Measurements from ENCODE around the gene KRTAP5-6.

Gene KRTAP5-6

GRCh38 chr11:1693327-1694063 lies 3.5 kb upstream of the KRTAP5-6 start:
- no peak overlapping the region for H2BK15ac ChIP-seq (ENCODE audit: low read depth, poor library complexity, severe bottlenecking)
- no peaks in the 10 kb centered on the region for H3K36me3 ChIP-seq (ENCODE audit: control insufficient read depth in 1 of 2, insufficient read depth in 2 of 2, low read depth in 1 of 2, low read length in 2 of 2)
- no peaks in the 10 kb centered on the region for H3K79me1 ChIP-seq (replicated peaks; ENCODE audit: low read length, poor library complexity, severe bottlenecking)
- peak overlapping the region; percentile 41 to 66 for H2BK12ac ChIP-seq (ENCODE audit: low read length in 2 of 2)
- peak overlapping the region; percentile 3 for H2AK5ac ChIP-seq (ENCODE audit: low read length, severe bottlenecking)
- peak overlapping the region; percentile 90 for H4K8ac ChIP-seq (ENCODE audit: low read length)
- peak; percentile 65 for DNase-seq
- H3K4me1 ChIP-seq (ENCODE audit: control insufficient read depth, insufficient read depth, low read depth, low read length): peaks cover 12% of the 10 kb centered on the region
- no peaks in the 10 kb centered on the region for H3K9me3 ChIP-seq (ENCODE audit: control insufficient read depth, low read length)
- H3K23ac ChIP-seq (ENCODE audit: low read length in 2 of 2): no peak overlapping the region
- peak overlapping the region; percentile 66 for H3K9ac ChIP-seq (ENCODE audit: low read length)
- peak overlapping the region; percentile 47 for H3K4me2 ChIP-seq (ENCODE audit: low read length, poor library complexity, severe bottlenecking)
- peak overlapping the region; percentile 49 to 59 for H3K18ac ChIP-seq (ENCODE audit: low read depth in 1 of 2, low read length in 2 of 2)
- peak overlapping the region; percentile 42 to 92 for H3K4ac ChIP-seq (ENCODE audit: low read depth in 1 of 2, low read length in 2 of 2)
- peak overlapping the region; percentile 29 for H2BK120ac ChIP-seq (ENCODE audit: low read depth, low read length)
- peaks cover 50 to 77% of the 10 kb centered on the region in 2 experiments for H3K27me3 ChIP-seq (ENCODE audit: control insufficient read depth in 1 of 2, insufficient read depth in 1 of 2, low read length in 2 of 2)
- H3K14ac ChIP-seq (ENCODE audit: low read length in 2 of 2): peak overlapping the region in 1 of 2 experiments; percentile 92
- WGBS: 25% methylated on average over 30 of the region's 37 CpGs
- H4K91ac ChIP-seq (ENCODE audit: low read length): peak overlapping the region; percentile 99
- H2AFZ ChIP-seq (ENCODE audit: low read depth, low read length): peak overlapping the region; percentile 79
- H3K27ac ChIP-seq (ENCODE audit: low read length, poor library complexity, severe bottlenecking): no peak overlapping the region
- H3K4me3 ChIP-seq (ENCODE audit: insufficient read depth in 1 of 2, low read depth in 1 of 2, low read length in 2 of 2): peak overlapping the region in 1 of 2 experiments; percentile 57
- H2BK5ac ChIP-seq (ENCODE audit: low read depth, low read length, poor library complexity, severe bottlenecking): no peak overlapping the region

- Histone ChIP-seq H3K4me3 (ENCODE audit: insufficient read depth in 1 of 2, low read depth in 1 of 2, low read length in 2 of 2) (no peak overlapping the region), H3K4me1 (ENCODE audit: control insufficient read depth, insufficient read depth, low read depth, low read length) (peaks cover 12% of the 10 kb centered on the region), H3K9ac (ENCODE audit: low read length) (no peak overlapping the region), H4K8ac (ENCODE audit: low read length) (peak overlapping the region; percentile 90), H2AFZ (ENCODE audit: low read depth, low read length) (no peak overlapping the region), H2AK5ac (ENCODE audit: low read length, severe bottlenecking) (no peak overlapping the region), H3K4ac (ENCODE audit: low read depth in 1 of 2, low read length in 2 of 2) (peak overlapping the region; percentile 89 to 92), H3K27me3 (ENCODE audit: control insufficient read depth in 1 of 2, insufficient read depth in 1 of 2, low read length in 2 of 2) (peaks cover 48 to 76% of the 10 kb centered on the region in 2 experiments), H3K14ac (ENCODE audit: low read length in 2 of 2) (no peak overlapping the region), H4K91ac (ENCODE audit: low read length) (peak overlapping the region; percentile 99), H2BK120ac (ENCODE audit: low read depth, low read length) (no peak overlapping the region), H2BK12ac (ENCODE audit: low read length in 2 of 2) (peak overlapping the region; percentile 68 to 72), H3K36me3 (ENCODE audit: control insufficient read depth in 1 of 2, insufficient read depth in 2 of 2, low read depth in 1 of 2, low read length in 2 of 2) (no peaks in the 10 kb centered on the region), H3K9me3 (ENCODE audit: control insufficient read depth, low read length) (no peaks in the 10 kb centered on the region), H2BK15ac (ENCODE audit: low read depth, poor library complexity, severe bottlenecking) (peak overlapping the region; percentile 33), H3K18ac (ENCODE audit: low read depth in 1 of 2, low read length in 2 of 2) (peak overlapping the region; percentile 49 to 77), H3K23ac (ENCODE audit: low read length in 2 of 2) (no peak overlapping the region), H2BK5ac (ENCODE audit: low read depth, low read length, poor library complexity, severe bottlenecking) (no peak overlapping the region), H3K27ac (ENCODE audit: low read length, poor library complexity, severe bottlenecking) (no peak overlapping the region), H3K4me2 (ENCODE audit: low read length, poor library complexity, severe bottlenecking) (peak overlapping the region; percentile 44), H3K79me1 (replicated peaks; ENCODE audit: low read length, poor library complexity, severe bottlenecking) (no peaks in the 10 kb centered on the region)
- peak; percentile 67 for DNase-seq
- WGBS: 45% methylated on average over 45 of the region's 45 CpGs
These were observed 2.7 kb upstream of the KRTAP5-6 start for GRCh38 chr11:1694064-1694845.

GRCh38 chr11:1694846-1695547 lies 2.0 kb upstream of the KRTAP5-6 start:
- Histone ChIP-seq H3K4me2 (ENCODE audit: low read length, poor library complexity, severe bottlenecking) (no peak overlapping the region), H3K27ac (ENCODE audit: low read length, poor library complexity, severe bottlenecking) (no peak overlapping the region), H2AFZ (ENCODE audit: low read depth, low read length) (no peak overlapping the region), H3K79me1 (replicated peaks; ENCODE audit: low read length, poor library complexity, severe bottlenecking) (no peaks in the 10 kb centered on the region), H3K23ac (ENCODE audit: low read length in 2 of 2) (no peak overlapping the region), H3K4me1 (ENCODE audit: control insufficient read depth, insufficient read depth, low read depth, low read length) (peaks cover 12% of the 10 kb centered on the region), H3K4ac (ENCODE audit: low read depth in 1 of 2, low read length in 2 of 2) (no peak overlapping the region), H3K9me3 (ENCODE audit: control insufficient read depth, low read length) (no peaks in the 10 kb centered on the region), H2BK12ac (ENCODE audit: low read length in 2 of 2) (no peak overlapping the region), H4K91ac (ENCODE audit: low read length) (peak overlapping the region; percentile 2), H2AK5ac (ENCODE audit: low read length, severe bottlenecking) (no peak overlapping the region), H3K4me3 (ENCODE audit: insufficient read depth in 1 of 2, low read depth in 1 of 2, low read length in 2 of 2) (no peak overlapping the region), H3K18ac (ENCODE audit: low read depth in 1 of 2, low read length in 2 of 2) (no peak overlapping the region), H3K14ac (ENCODE audit: low read length in 2 of 2) (no peak overlapping the region), H4K8ac (ENCODE audit: low read length) (no peak overlapping the region), H3K9ac (ENCODE audit: low read length) (no peak overlapping the region), H2BK15ac (ENCODE audit: low read depth, poor library complexity, severe bottlenecking) (no peak overlapping the region), H2BK120ac (ENCODE audit: low read depth, low read length) (no peak overlapping the region), H2BK5ac (ENCODE audit: low read depth, low read length, poor library complexity, severe bottlenecking) (no peak overlapping the region), H3K36me3 (ENCODE audit: control insufficient read depth in 1 of 2, insufficient read depth in 2 of 2, low read depth in 1 of 2, low read length in 2 of 2) (no peaks in the 10 kb centered on the region), H3K27me3 (ENCODE audit: control insufficient read depth in 1 of 2, insufficient read depth in 1 of 2, low read length in 2 of 2) (peaks cover 44 to 76% of the 10 kb centered on the region in 2 experiments)
- WGBS: 88% methylated on average over 15 of the region's 15 CpGs
- DNase-seq: no peak
